Thyroid gland (tissue), 4 donors: Measurements from ENCODE around the gene DHPS.

Source experiments
- CTCF ChIP-seq, 6 experiments: fragments of 200-600 bp in 3 of 6; fragments of 450-650 bp in 3 of 6; sonication (generic) in 3 of 6; IDR thresholded peaks; one replicate each; pipeline ENCODE4 v1.5.1; 2016 to 2019; ENCODE audit warnings: antibody characterized with exemption in 6 of 6, mild to moderate bottlenecking in 2 of 6, inconsistent platforms in 1 of 6, moderate library complexity in 1 of 6
- POLR2A ChIP-seq, 2 donors: fragments of 450-650 bp; IDR thresholded peaks; one replicate each; pipeline ENCODE4 v1.6.1; 2017; ENCODE audit warnings: antibody characterized with exemption in 2 of 2, mild to moderate bottlenecking in 2 of 2, moderate library complexity in 1 of 2

- TF ChIP-seq CTCF (IDR thresholded peaks at IDR 0.05) (no peak), POLR2A (IDR thresholded peaks at IDR 0.05) (no peak)
These were observed 39.2 kb downstream of the DHPS start for GRCh38 chr19:12642506-12642905.
